ENCODE results near the gene PCSK1. TPM values are rescaled to one million over a fixed set of nuclear protein-coding genes. Genes with fewer than 3 reads are reported as not detected.

Gene PCSK1
- total and polyA plus RNA-seq, 2 donors (not counting 3 experiments of a cell fraction or from before 2014, with no cell fraction given) = 0.95 to 8.7 TPM

DNA sequence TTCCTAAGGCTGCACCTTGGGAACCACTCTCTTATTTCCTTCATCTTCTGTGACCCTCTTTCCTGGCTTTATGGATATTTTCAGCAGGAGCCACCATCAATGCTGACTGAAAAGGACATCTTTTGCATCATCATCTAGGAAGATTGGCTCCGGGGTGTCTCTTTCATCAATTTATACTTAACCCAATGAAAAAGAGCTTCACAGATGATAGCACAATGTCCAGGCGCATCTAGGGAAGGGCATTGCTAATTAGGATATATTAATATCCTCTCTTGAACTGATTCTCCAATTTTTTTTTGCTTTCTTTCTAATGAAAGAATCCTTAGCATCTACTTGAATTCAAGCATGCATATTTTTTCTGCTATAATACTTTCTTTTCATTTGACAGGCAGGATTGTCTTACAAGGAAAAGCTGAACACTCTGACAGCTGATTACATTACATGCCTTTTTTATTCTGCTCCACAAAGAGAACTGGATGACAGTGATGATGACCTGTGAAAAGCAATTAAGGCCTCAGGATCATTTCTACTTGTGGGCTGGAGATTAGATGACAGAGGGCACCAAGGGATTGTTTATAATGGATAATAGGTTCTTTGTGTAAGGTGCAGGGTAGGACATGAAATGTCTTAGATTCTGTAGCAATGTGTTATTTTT is 60.2 kb downstream of the PCSK1 start:
- Histone ChIP-seq H3K79me2 (ENCODE audit: control insufficient read depth, insufficient read depth, low read length) (no peaks in the 10 kb centered on the region), H3K27ac (ENCODE audit: insufficient read depth, low read depth, low read length) (no peak overlapping the region), H3K9me3 (replicated peaks; ENCODE audit: control insufficient read depth, insufficient read depth, low read length) (no peaks in the 10 kb centered on the region), H3K9ac (replicated peaks; ENCODE audit: extremely low read depth, insufficient read depth, low read length) (no peak overlapping the region), H3K9me1 (replicated peaks; ENCODE audit: control insufficient read depth, extremely low read depth, insufficient read depth, low read length) (no peaks in the 10 kb centered on the region), H3K27me3 (ENCODE audit: control insufficient read depth in 2 of 2, insufficient read depth in 2 of 2, low read length in 2 of 2) (no peaks in the 10 kb centered on the region), H3K36me3 (ENCODE audit: control insufficient read depth in 2 of 2, extremely low read depth in 1 of 2, insufficient read depth in 2 of 2, low read length in 2 of 2) (no peaks in the 10 kb centered on the region), H3K4me2 (ENCODE audit: insufficient read depth, low read length) (no peak overlapping the region), H3K4me3 (replicated peaks in 1 of 3; ENCODE audit: insufficient read depth in 1 of 3, low read depth in 1 of 3, low read length in 3 of 3) (no peak overlapping the region), H4K20me1 (replicated peaks; ENCODE audit: control insufficient read depth, extremely low read depth, insufficient read depth, low read length) (no peaks in the 10 kb centered on the region), H3K4me1 (ENCODE audit: control insufficient read depth, extremely low read depth, insufficient read depth, low read length) (no peaks in the 10 kb centered on the region), H2AFZ (ENCODE audit: low read depth, low read length) (no peak overlapping the region)
- POLR2A ChIA-PET = no interaction called here
- dilution Hi-C loops (cut with MboI; ENCODE audit: extremely low pct_ligation_motif_present, low sequenced_read_pairs) = no loop called here
- CTCF ChIA-PET = no interaction called here
- DNase-seq (ENCODE audit: low read depth, low spot score) (no peak), FAIRE-seq (no peak)
- TF ChIP-seq POLR2AphosphoS5 (IDR thresholded peaks at IDR 0.05; ENCODE audit: insufficient read depth, low read depth, low read length) (no peak), FOS (IDR thresholded peaks at IDR 0.05; ENCODE audit: borderline replicate concordance, insufficient read depth, low read length) (no peak), EZH2 (IDR thresholded peaks at IDR 0.05; ENCODE audit: borderline replicate concordance, low read depth, low read length, severe bottlenecking) (no peak), POLR2A (IDR thresholded peaks at IDR 0.05; ENCODE audit: low read depth, low read length) (no peak), MYC (IDR thresholded peaks at IDR 0.05; ENCODE audit: low read depth, low read length) (no peak), JUN (IDR thresholded peaks at IDR 0.05; ENCODE audit: borderline replicate concordance, insufficient read depth, insufficient read length, low read depth) (no peak), GATA2 (IDR thresholded peaks at IDR 0.05; ENCODE audit: insufficient read depth, insufficient read length, low read depth, low read length) (no peak)
- TF ChIP-seq, protein P1, sequence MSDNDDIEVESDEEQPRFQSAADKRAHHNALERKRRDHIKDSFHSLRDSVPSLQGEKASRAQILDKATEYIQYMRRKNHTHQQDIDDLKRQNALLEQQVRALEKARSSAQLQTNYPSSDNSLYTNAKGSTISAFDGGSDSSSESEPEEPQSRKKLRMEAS (IDR thresholded peaks at IDR 0.05; ENCODE audit: insufficient read depth, insufficient read length) = no peak
- TF ChIP-seq, protein P2, sequence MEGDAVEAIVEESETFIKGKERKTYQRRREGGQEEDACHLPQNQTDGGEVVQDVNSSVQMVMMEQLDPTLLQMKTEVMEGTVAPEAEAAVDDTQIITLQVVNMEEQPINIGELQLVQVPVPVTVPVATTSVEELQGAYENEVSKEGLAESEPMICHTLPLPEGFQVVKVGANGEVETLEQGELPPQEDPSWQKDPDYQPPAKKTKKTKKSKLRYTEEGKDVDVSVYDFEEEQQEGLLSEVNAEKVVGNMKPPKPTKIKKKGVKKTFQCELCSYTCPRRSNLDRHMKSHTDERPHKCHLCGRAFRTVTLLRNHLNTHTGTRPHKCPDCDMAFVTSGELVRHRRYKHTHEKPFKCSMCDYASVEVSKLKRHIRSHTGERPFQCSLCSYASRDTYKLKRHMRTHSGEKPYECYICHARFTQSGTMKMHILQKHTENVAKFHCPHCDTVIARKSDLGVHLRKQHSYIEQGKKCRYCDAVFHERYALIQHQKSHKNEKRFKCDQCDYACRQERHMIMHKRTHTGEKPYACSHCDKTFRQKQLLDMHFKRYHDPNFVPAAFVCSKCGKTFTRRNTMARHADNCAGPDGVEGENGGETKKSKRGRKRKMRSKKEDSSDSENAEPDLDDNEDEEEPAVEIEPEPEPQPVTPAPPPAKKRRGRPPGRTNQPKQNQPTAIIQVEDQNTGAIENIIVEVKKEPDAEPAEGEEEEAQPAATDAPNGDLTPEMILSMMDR (IDR thresholded peaks at IDR 0.05; ENCODE audit: extremely low read depth in 1 of 2, insufficient read depth in 1 of 2, low read depth in 1 of 2, low read length in 2 of 2) = no peak
- BruUV-seq (replicated peaks) = no TSS peak
- intact Hi-C loops (cut with micrococcal nuclease) = no loop called here
